GM12878 (cell line): ENCODE results near the gene DDX39B. TPM values are rescaled to one million over a fixed set of nuclear protein-coding genes. Genes with fewer than 3 reads are reported as not detected.

Experiments
- BCL3 ChIP-seq: IDR thresholded peaks from 2 replicates; pipeline ENCODE4 v1.6.1; 2011; ENCODE audit warnings: borderline replicate concordance, low read depth, mild to moderate bottlenecking, moderate library complexity, low read length; ENCODE audit not compliant: insufficient read depth, poor library complexity, severe bottlenecking
- BCLAF1 ChIP-seq: fragments of 450-650 bp; IDR thresholded peaks from 2 replicates; pipeline ENCODE4 v1.6.1; 2017; ENCODE audit warnings: antibody characterized with exemption, mild to moderate bottlenecking, moderate library complexity
- CBFB ChIP-seq: IDR thresholded peaks from 2 replicates; pipeline ENCODE4 v1.6.1; 2016; ENCODE audit warnings: antibody characterized with exemption, low read depth
- ETV6 ChIP-seq, 2 experiments: fragments of 450-650 bp in 1 of 2; IDR thresholded peaks in 1 of 2; conservative IDR thresholded peaks in 1 of 2; 2 replicates each; pipeline ENCODE4 v1.6.1; 2014; ENCODE audit warnings: antibody characterized with exemption in 1 of 2, borderline replicate concordance in 1 of 2, low read depth in 1 of 2, mild to moderate bottlenecking in 1 of 2, moderate library complexity in 1 of 2
- HDGF ChIP-seq: fragments of 450-650 bp; IDR thresholded peaks from 2 replicates; pipeline ENCODE4 v1.6.1; 2016; ENCODE audit warnings: antibody characterized with exemption
- IKZF2 ChIP-seq, 2 experiments: fragments of 450-650 bp; IDR thresholded peaks; 2 replicates each; pipeline ENCODE4 v1.6.1; 2017; ENCODE audit warnings: mild to moderate bottlenecking in 2 of 2, moderate library complexity in 2 of 2
- JUNB ChIP-seq: IDR thresholded peaks from 2 replicates; pipeline ENCODE4 v1.6.1; 2016; ENCODE audit warnings: antibody characterized with exemption, mild to moderate bottlenecking
- MAX ChIP-seq: IDR thresholded peaks from 2 replicates; pipeline ENCODE4 v1.6.1; 2012; ENCODE audit warnings: low read depth, low read length, improper control_type of control experiment
- MTA2 ChIP-seq: fragments of 450-650 bp; IDR thresholded peaks from 2 replicates; pipeline ENCODE4 v1.6.1; 2016; ENCODE audit warnings: low read depth, mild to moderate bottlenecking, moderate library complexity
- MYC ChIP-seq: IDR thresholded peaks from 2 replicates; pipeline ENCODE4 v1.6.1; 2011; ENCODE audit warnings: mild to moderate bottlenecking, low read length, moderate library complexity, inconsistent platforms; ENCODE audit not compliant: insufficient read depth, insufficient replicate concordance, insufficient read length, severe bottlenecking
- SP1 ChIP-seq: IDR thresholded peaks from one replicate; pipeline ENCODE4 v1.6.1; 2011; ENCODE audit warnings: low read depth, low read length
- TARDBP ChIP-seq: IDR thresholded peaks from 2 replicates; pipeline ENCODE4 v1.6.1; 2016; ENCODE audit warnings: borderline replicate concordance
- TCF12 ChIP-seq: IDR thresholded peaks from 2 replicates; pipeline ENCODE4 v1.6.1; 2011; ENCODE audit warnings: low read depth, mild to moderate bottlenecking, low read length
- USF2 ChIP-seq: IDR thresholded peaks from 2 replicates; pipeline ENCODE4 v1.6.1; 2011; ENCODE audit warnings: low read depth, low read length, improper control_type of control experiment, borderline replicate concordance
- ZBED1 ChIP-seq: IDR thresholded peaks from 2 replicates; pipeline ENCODE4 v1.6.1; 2016; ENCODE audit warnings: borderline replicate concordance
- ZNF24 ChIP-seq: fragments of 450-650 bp; IDR thresholded peaks from 2 replicates; pipeline ENCODE4 v1.6.1; 2017; ENCODE audit warnings: antibody characterized with exemption, mild to moderate bottlenecking
- polyA plus RNA-seq, 11 experiments: library from polyadenylated mRNA; depleted of rRNA in 4 of 11; unstranded in 6 of 11; stranded (reverse) in 5 of 11; fragments of >200 nt; fragmentation: Nextera tagmentation in 4 of 11; fragmentation: Illumina TruSeq in 1 of 11; extraction: Ambion mirVana in 4 of 11; extraction: Trizol in 1 of 11; gene quantifications; 1 replicate in 1 of 11; 2 replicates in 10 of 11; pipeline versions ENCODE4 v1.2.1 to v1.2.3, GENCODE V29; 2011 to 2016; ENCODE audit warnings: inconsistent platforms in 2 of 11, missing spikeins in 2 of 11, low read depth in 1 of 11
- total RNA-seq, 4 experiments: library from RNA; depleted of rRNA in 3 of 4; stranded (reverse); fragments of >200 nt in 3 of 4; fragmentation: Illumina TruSeq in 1 of 4; extraction: Trizol in 1 of 4; gene quantifications; 2 replicates each; pipeline versions ENCODE4 v1.2.1 to v1.2.3, GENCODE V29; 2013 to 2021
- TF ChIP-seq, protein P1 (sequence below): fragments of 450-650 bp; IDR thresholded peaks from 2 replicates; pipeline ENCODE4 v1.6.1; 2017; ENCODE audit warnings: mild to moderate bottlenecking
- TF ChIP-seq, protein P2 (sequence below): fragments of 450-650 bp; IDR thresholded peaks from 2 replicates; pipeline ENCODE4 v1.6.1; 2017; ENCODE audit warnings: mild to moderate bottlenecking, low read depth, inconsistent platforms; ENCODE audit not compliant: poor library complexity, severe bottlenecking
- TF ChIP-seq, protein P3 (sequence below): fragments of 450-650 bp; IDR thresholded peaks from 2 replicates; pipeline ENCODE4 v1.6.1; 2016; ENCODE audit warnings: mild to moderate bottlenecking

The DDX39B gene
- total and polyA plus RNA-seq, 10 of the 15 experiments (the other 5 are each of a cell fraction or from before 2014, with no cell fraction given): 271 to 661 (median 330) TPM

- TF ChIP-seq BCLAF1 (no peak), IKZF2 (IDR thresholded peaks at IDR 0.05) (peak; percentile 49 to 62; a peak in 1 of 4 replicates), BCL3 (no peak), MYC (no peak), SP1 (no peak), TCF12 (no peak), MAX (peak; percentile 64; the same call in 1 of the 2 replicates), ZBED1 (no peak), TARDBP (no peak), MTA2 (no peak), ZNF24 (no peak), HDGF (peak; percentile 95), JUNB (no peak), ETV6 (conservative IDR thresholded peaks at IDR 0.05 in 1 of 2, IDR thresholded peaks at IDR 0.05 in 1 of 2; ENCODE audit: borderline replicate concordance in 1 of 2, low read depth in 1 of 2) (no peak), USF2 (no peak), CBFB (no peak)
- TF ChIP-seq, protein P1, sequence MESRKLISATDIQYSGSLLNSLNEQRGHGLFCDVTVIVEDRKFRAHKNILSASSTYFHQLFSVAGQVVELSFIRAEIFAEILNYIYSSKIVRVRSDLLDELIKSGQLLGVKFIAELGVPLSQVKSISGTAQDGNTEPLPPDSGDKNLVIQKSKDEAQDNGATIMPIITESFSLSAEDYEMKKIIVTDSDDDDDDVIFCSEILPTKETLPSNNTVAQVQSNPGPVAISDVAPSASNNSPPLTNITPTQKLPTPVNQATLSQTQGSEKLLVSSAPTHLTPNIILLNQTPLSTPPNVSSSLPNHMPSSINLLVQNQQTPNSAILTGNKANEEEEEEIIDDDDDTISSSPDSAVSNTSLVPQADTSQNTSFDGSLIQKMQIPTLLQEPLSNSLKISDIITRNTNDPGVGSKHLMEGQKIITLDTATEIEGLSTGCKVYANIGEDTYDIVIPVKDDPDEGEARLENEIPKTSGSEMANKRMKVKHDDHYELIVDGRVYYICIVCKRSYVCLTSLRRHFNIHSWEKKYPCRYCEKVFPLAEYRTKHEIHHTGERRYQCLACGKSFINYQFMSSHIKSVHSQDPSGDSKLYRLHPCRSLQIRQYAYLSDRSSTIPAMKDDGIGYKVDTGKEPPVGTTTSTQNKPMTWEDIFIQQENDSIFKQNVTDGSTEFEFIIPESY: no peak
- TF ChIP-seq, protein P2, sequence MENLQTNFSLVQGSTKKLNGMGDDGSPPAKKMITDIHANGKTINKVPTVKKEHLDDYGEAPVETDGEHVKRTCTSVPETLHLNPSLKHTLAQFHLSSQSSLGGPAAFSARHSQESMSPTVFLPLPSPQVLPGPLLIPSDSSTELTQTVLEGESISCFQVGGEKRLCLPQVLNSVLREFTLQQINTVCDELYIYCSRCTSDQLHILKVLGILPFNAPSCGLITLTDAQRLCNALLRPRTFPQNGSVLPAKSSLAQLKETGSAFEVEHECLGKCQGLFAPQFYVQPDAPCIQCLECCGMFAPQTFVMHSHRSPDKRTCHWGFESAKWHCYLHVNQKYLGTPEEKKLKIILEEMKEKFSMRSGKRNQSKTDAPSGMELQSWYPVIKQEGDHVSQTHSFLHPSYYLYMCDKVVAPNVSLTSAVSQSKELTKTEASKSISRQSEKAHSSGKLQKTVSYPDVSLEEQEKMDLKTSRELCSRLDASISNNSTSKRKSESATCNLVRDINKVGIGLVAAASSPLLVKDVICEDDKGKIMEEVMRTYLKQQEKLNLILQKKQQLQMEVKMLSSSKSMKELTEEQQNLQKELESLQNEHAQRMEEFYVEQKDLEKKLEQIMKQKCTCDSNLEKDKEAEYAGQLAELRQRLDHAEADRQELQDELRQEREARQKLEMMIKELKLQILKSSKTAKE: no peak
- TF ChIP-seq, protein P3, sequence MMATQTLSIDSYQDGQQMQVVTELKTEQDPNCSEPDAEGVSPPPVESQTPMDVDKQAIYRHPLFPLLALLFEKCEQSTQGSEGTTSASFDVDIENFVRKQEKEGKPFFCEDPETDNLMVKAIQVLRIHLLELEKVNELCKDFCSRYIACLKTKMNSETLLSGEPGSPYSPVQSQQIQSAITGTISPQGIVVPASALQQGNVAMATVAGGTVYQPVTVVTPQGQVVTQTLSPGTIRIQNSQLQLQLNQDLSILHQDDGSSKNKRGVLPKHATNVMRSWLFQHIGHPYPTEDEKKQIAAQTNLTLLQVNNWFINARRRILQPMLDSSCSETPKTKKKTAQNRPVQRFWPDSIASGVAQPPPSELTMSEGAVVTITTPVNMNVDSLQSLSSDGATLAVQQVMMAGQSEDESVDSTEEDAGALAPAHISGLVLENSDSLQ: peak; percentile 87
Measured at GRCh38 chr6:31576897-31577578, 35.2 kb upstream of the DDX39B start (continued).
